GM19099 (cell line): ENCODE results near the gene RPS29.

ENCODE experiments used
- POLR2A ChIP-seq: IDR thresholded peaks from 3 replicates; pipeline ENCODE4 v1.6.1; 2011; ENCODE audit warnings: low read depth; ENCODE audit not compliant: insufficient read length; ENCODE audit errors: extremely low read depth

RPS29 gene

GRCh38 chr14:49578141-49578540 lies 8.0 kb downstream of the RPS29 start:
- no peak for TF ChIP-seq POLR2A

GRCh38 chr14:49574038-49574437 lies 12.1 kb downstream of the RPS29 start:
- TF ChIP-seq POLR2A: no peak

GRCh38 chr14:49569281-49569680 lies 16.9 kb downstream of the RPS29 start:
- no peak for TF ChIP-seq POLR2A

- TF ChIP-seq POLR2A: no peak
These were observed 19.5 kb downstream of the RPS29 start for GRCh38 chr14:49566714-49567113.

GRCh38 chr14:49559979-49560768 lies 26.0 kb downstream of the RPS29 start:
- no peak for TF ChIP-seq POLR2A

- TF ChIP-seq POLR2A: no peak
These were observed 32.3 kb downstream of the RPS29 start for GRCh38 chr14:49553892-49554291.

- TF ChIP-seq POLR2A: no peak
These were observed 33.1 kb downstream of the RPS29 start for GRCh38 chr14:49553106-49553505.

GRCh38 chr14:49551569-49551968 lies 34.6 kb downstream of the RPS29 start:
- no peak for TF ChIP-seq POLR2A

GRCh38 chr14:49550286-49551184 lies 35.6 kb downstream of the RPS29 start:
- TF ChIP-seq POLR2A: no peak

GRCh38 chr14:49549881-49550280 lies 36.3 kb downstream of the RPS29 start:
- TF ChIP-seq POLR2A: no peak

- TF ChIP-seq POLR2A: no peak
These were observed 36.7 kb downstream of the RPS29 start for GRCh38 chr14:49549446-49549845.

GRCh38 chr14:49546766-49547165 lies 39.4 kb downstream of the RPS29 start:
- no peak for TF ChIP-seq POLR2A

GRCh38 chr14:49545716-49546115 lies 40.5 kb downstream of the RPS29 start:
- TF ChIP-seq POLR2A: no peak

GRCh38 chr14:49545071-49545470 lies 41.1 kb downstream of the RPS29 start:
- TF ChIP-seq POLR2A: no peak

GRCh38 chr14:49541049-49541448 lies 45.1 kb downstream of the RPS29 start:
- TF ChIP-seq POLR2A: no peak

- no peak for TF ChIP-seq POLR2A
These were observed 47.3 kb downstream of the RPS29 start for GRCh38 chr14:49538852-49539251.
